HG02943 (cell line): Measurements from ENCODE around the gene CUTA.

ENCODE experiments used
- ATAC-seq: cut with Tn5 transposase; IDR thresholded peaks from one replicate; pipeline ENCODE4 v1.9.1; 2021; ENCODE audit warnings: mild to moderate bottlenecking, low read depth, moderate library complexity; ENCODE audit not compliant: unreplicated experiment

CUTA gene, protein sequence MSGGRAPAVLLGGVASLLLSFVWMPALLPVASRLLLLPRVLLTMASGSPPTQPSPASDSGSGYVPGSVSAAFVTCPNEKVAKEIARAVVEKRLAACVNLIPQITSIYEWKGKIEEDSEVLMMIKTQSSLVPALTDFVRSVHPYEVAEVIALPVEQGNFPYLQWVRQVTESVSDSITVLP

DNA sequence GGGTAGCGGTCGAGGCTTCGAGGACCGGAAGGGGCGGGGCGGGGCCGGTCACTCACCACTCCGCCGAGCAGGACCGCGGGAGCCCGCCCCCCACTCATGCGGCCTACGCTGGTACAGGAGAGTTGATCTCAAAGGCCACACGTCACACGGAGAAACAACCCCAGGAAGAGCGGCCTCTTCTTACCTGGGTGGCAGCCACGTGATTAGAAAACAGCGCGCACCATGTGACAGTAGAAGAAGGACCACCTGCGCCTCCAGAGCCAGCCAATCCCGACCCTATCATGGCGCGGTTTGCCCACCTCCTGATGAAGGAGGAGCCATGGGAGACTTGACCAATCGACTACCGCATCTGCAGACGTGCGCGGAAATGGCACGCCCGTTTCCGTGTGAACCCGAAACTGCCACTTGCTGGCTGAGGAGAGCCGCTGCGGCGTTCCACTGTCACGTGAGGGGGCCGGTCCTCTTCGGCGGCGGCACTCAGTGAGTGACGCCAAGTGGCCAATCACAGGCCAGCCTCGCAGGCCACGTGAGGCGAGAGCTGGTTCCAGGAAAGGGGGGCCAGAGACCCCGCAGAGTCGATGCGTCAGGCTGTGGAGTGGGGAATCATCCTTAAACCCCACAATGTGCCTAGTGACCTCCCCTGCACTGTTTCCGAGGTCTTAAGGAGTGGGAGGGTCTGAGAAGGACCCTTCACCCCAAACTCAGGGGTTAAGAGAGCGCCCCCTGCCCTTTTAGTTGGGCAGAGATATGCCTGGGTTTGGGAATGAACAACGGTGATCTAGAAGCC lies at the start of gene CUTA:
Gene CUTA (minus strand): TSS at position 205 of the 787 bp plus-strand sequence. CDS start 107 bp downstream, at position 98.
- ATAC-seq, result peak; percentile 82

DNA sequence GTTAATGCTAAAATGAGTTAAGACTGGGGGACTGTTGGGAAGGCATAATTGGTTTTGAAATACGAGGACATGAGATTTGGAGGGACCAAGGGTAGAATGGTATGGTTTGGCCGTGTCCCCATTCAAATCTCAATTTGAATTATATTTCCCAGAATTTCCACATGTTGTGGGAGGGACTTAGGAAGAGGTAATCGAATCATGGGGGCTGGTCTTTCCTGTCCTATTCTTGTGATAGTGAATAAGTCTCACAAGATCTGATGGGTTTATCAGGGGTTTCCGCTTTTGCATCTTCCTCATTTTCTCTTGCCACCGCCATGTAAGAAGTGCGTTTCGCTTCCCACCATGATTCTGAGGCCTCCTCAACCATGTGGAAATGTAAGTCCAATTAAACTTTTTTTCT lies 49.2 kb upstream of the CUTA start:
- ATAC-seq, result no peak

DNA sequence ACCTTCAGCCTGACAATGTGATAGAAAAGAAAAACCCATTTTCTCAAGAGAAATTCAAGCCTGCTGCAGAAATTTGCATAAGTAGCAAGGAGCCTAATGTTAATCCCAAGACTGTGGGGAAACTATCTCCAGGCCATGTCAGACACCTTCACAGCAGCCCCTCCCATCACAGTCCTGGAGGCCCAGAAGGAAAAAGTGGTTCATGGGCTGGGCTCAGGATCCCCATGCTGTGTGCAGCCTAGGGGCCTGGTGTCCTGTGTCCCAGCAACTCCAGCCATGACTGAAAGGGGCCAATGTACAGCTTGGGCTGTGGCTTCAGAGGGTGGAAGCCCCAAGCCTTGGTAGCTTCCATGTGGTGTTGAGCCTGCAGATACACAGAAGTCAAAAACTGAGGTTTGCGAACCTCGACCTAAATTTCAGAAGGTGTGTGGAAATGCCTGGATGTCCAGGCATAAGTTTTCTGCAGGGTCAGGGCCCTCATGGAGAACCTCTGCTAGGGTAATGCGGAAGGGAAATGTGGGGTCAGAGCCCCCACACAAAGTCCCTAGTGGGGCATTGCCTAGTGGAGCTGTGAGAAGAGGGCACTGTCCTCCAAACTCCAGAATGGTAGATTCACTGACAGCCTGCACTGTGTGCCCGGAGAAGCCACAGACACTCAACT lies 48.3 kb upstream of the CUTA start:
- no peak for ATAC-seq

DNA sequence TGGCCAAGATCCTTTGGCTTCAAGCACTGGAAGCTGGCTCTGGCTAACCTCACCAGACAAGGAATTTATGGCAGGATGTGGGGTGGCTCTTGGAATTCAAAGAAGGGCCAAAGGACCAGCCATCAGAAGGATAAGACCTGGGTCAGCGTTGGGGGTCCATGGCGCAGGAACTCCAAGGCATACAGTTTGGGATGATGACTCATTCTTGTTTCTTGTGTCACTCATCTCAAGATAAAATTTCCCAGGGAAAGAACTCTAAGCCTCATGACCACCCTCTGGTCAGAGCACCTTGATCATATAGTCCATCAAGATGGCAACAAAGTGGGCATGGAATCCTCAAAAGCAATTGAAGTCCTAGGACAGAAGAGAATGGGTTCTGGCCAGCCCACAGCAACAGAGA lies 41.3 kb upstream of the CUTA start:
- ATAC-seq, result no peak

DNA sequence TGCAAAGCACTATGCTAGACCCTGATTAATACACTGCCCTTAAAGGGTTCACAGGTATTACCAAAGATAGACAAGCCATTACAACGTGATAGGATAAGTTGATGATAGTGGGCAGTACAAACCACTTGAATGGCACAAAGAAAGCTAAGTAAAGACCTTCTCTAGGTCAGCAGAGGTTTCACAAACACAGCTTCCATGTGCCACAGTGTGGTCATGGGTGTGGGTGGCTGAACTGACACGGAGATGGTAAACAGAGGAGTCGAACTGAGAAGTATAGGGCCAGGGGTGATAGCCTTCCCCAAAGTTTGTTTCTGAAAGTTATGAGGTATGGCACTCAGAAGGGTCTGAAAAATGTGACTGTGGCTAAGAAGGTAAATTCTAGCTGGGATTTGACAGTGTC lies 40.8 kb upstream of the CUTA start:
- ATAC-seq, result no peak

DNA sequence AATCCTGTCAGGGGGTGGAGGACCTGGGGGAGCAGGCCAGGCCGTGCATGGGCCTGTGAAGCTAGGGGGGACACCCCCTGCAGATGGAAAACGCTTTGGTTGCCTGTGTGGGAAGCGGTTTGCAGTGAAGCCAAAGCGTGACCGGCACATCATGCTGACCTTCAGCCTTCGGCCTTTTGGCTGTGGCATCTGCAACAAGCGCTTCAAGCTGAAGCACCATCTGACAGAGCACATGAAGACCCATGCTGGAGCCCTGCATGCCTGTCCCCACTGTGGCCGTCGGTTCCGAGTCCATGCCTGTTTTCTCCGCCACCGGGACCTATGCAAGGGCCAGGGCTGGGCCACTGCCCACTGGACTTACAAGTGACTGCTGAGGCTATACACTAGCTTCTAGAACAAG lies 38.2 kb upstream of the CUTA start:
- ATAC-seq, result no peak

DNA sequence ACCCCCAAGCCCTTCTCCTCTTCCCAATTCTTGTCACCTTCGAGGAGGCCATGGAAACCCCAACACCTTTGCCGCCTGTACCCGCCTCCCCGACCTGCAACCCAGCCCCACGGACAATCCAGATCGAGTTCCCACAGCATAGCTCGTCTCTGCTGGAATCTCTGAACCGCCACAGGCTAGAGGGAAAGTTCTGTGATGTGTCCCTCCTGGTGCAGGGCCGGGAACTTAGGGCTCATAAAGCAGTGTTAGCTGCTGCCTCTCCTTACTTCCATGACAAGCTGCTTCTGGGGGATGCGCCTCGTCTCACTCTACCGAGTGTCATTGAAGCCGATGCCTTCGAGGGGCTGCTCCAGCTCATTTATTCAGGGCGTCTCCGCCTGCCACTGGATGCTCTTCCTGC lies 37.1 kb upstream of the CUTA start:
- no peak for ATAC-seq

DNA sequence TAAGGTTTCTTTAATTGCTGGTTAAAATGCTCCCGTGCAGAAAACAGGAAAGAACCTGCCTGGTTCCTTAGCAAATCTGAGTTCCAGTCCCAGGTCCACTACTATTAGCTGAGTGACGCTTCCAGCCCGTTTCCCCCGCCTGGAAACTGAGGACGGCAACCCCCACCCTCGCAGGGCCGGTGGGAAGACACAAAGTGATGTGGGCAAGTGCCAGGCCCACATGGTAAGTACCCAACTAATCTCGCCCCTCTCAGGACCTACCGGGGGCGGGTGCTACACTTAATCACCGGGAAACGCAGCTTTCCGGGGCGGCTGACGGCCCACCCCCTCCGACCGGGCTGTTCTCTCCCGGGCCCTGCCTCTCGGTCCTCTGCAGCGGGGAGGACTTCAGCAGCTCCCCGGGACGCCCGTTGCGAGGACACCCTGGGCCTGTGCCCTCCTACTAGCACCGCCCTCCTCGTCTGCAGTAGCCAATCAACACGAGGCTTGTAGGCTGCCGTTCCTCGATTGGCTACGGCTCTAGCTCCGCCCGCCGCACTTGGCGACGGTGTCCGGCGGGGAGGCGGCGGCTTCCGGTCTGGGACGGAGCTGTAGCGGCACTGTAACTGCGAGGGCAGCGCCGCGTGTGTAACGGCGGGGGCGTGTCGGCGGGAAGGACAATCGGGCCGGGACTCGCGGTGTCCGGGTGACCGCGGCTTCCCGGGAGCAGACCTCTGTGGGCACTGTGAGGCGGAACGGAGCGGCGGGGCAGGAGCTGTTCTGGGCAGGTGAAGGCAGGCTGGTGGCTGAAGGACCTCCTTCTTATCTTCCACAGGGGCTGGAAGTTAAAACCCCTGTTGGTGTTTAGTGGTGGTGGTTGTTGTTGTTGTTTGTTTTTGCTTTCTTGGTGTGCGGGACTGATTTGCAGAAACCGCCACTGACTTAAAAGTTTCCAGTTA lies 36.4 kb upstream of the CUTA start, which contains the start of gene ZBTB9:
Gene ZBTB9 (plus strand): TSS at position 568 of the 938 bp plus-strand sequence. CDS start 525 bp downstream, outside the sequence.
- peak; percentile 91 for ATAC-seq

DNA sequence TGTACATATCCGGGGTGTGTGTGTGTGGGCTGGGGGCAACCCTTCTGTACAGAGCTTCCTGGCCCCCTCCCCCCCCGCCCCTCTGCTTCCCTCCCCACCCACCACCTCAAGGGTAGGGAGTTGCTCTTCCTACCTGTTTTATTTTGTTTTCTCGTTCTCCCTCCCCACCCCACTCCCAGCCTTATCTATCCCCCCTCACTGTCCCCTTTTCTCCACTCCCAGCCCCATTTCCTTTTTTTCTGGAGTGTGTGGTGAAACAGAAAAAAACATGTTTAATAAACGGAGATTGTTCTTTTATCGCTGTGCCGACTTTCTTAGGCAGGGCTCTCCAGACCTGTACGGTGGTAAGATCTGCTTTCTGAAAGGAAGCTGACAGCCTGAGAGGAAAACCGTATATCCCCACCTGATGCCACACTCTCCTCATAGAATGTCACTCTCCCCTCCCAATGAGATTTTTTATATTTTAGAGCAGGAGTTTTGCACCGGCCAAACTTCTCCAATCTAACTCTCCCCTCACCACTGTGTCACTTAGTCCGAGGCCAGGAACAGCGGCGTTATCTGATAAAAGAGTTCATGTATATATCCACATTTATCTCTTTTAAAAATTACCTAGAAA lies 35.6 kb upstream of the CUTA start:
- no peak for ATAC-seq

DNA sequence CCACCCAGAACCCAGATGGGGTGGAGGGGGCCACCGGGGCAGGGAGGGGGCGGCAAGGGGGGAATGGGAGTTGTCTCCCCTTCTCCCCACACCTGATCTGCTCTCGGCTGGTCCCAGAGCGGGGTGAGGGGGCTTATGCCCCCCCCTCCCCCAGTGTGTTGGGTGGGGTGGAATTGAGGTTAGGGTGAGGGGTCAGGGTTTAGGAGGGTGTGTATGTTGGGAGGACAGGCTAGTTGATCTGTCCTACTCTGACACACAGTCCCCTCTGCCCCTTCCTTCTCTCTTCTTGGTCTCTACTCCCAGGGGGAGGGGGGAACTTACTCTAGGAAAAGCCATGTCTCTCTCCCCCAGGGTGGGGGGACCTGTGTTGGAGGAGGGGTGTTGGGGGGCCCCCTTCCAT lies 34.6 kb upstream of the CUTA start:
- no peak for ATAC-seq

DNA sequence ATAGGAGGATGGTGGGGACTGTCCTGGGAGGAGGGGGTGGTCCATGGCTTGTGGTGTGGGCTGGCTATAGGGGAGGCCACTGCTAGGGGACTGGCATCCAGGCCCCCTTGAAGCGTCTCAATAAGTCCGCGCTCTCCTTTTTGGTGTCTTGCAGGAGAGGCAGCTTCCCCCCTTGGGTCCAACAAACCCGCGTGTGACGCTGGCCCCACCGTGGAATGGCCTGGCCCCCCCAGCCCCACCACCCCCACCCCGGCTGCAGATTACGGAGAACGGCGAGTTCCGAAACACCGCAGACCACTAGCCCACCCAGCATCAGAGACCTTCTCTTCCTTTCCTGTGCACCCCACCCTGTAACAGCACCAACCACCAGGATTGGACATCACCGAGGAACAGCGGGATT lies 33.7 kb upstream of the CUTA start:
- ATAC-seq, result no peak

DNA sequence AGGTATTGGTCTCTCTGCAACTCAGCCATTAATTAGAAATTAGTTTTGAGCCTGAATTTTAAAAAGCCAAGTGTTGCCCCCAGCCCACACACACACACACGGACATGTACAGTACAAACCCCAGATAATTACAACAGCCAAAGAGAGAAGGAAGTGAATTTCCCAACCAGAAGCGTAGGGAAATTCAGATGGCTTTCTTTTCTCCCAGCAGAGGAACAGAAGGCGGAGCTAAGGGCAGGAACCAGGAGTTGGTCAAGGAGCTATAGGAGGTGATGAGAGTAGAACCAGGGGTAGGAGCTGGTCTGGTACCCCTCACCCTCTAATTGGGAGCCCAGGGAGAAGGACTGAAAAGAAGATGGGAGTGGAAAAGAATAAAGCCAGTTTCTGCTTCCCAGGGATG lies 32.5 kb upstream of the CUTA start:
- no peak for ATAC-seq

DNA sequence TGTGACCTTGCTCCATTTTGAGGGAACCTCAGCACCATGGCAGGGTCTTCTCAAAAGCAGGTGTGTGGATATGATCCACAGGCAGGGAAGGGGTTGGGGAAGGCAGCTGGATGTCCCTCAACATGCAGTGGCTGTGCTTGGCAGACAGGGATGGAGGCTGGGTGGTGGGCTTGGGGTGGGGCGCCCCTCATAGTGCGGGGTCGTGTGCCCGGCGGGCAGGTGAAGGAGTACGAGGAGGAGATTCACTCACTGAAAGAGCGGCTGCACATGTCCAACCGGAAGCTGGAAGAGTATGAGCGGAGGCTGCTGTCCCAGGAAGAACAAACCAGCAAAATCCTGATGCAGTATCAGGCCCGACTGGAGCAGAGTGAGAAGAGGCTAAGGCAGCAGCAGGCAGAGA lies 28.4 kb upstream of the CUTA start:
- no peak for ATAC-seq

DNA sequence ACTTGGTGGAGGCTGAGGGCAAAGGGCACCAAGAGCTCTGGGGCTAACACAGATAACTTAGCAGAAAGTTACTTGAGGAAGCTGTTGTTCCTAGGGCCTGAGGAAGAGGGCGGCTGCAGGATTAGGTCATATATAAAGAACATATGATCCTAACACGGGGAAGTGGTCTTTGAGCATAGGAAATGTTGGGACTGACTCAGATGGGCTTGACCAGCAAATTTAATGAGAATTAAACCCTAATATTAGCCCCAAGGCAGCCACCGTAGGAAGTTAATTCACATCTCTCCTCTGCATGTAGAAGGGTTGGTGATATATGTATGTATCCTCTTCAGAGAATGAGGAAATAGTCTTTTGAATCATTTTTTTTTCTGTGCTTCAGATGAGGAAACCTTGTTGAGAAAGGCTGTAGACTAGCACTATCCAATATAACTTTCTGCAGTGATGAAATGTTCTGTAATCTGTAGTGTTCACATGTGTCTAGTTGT lies 27.3 kb upstream of the CUTA start:
- no peak for ATAC-seq

DNA sequence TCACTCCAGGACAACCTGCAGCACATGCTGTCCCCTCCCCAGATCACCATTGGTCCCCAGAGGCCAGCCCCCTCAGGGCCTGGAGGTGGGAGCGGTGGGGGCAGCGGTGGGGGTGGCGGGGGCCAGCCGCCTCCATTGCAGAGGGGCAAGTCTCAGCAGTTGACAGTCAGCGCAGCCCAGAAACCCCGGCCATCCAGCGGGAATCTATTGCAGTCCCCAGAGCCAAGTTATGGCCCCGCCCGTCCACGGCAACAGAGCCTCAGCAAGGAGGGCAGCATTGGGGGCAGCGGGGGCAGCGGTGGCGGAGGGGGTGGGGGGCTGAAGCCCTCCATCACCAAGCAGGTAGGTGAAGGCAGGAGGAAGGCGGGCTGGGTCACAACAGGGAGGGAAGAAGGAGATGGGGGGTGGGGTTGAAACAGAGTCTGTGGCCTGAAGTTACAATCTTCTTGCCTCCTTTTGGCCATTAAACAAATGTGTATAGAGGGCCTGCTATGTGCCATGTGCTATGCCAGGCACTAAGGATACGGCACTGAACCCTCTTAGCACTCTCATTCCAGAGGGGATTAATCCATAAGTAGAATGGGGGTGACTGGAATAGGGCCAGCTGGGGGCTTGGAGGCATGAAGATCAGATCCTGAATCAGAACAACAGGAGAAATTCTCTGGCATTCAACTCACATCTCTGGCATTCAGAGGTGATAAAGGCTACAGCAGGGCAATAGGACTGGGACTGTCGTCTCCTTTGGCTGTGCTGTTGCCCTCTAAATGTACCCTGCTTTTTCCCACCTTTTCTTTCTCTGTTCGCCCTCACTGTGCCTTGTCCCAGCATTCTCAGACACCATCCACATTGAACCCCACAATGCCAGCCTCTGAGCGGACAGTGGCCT lies 26.0 kb upstream of the CUTA start:
- ATAC-seq, result no peak

DNA sequence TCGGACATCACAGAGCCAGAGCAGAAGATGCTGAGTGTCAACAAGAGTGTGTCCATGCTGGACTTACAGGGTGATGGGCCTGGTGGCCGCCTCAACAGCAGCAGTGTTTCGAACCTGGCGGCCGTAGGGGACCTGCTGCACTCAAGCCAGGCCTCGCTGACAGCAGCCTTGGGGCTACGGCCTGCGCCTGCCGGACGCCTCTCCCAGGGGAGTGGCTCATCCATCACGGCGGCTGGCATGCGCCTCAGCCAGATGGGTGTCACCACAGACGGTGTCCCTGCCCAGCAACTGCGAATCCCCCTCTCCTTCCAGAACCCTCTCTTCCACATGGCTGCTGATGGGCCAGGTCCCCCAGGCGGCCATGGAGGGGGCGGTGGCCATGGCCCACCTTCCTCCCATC lies 25.1 kb upstream of the CUTA start:
- no peak for ATAC-seq

DNA sequence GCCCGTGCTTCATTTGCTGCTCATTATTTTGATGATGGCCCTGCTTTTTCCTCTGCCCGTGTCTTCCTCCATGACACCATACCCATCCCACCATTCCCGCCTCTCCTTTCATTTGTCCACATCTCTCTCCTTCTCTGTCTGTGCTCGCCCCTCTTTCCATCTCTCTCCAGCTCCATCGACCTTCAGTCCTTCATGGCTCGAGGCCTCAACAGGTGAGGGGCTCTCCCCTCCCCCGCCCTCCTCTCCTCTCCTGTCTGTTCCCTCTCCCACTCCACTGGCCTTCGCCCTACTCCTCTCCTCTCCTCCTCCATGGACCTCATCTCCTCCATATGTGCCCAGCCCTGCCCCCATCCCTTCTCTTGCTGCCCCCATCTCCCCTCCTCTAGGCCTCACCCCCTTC lies 24.4 kb upstream of the CUTA start:
- ATAC-seq, result no peak

DNA sequence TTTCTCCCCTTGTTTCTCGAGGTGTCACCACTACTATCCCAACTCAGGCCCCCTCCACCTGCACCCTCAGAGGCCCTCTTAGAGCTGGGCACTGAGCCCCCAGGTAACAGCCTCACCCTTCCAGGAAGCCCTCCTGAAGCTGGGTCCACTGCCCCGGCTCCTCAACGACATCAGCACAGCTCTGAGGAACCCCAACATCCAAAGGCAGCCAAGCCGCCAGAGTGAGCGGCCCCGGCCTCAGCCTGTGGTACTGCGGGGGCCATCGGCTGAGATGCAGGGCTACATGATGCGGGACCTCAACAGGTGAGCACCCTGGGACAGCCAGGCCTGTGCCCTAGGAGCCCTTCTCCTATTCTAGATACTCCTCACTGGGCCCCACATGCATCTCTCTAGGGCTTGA lies 23.6 kb upstream of the CUTA start:
- ATAC-seq, result no peak

DNA sequence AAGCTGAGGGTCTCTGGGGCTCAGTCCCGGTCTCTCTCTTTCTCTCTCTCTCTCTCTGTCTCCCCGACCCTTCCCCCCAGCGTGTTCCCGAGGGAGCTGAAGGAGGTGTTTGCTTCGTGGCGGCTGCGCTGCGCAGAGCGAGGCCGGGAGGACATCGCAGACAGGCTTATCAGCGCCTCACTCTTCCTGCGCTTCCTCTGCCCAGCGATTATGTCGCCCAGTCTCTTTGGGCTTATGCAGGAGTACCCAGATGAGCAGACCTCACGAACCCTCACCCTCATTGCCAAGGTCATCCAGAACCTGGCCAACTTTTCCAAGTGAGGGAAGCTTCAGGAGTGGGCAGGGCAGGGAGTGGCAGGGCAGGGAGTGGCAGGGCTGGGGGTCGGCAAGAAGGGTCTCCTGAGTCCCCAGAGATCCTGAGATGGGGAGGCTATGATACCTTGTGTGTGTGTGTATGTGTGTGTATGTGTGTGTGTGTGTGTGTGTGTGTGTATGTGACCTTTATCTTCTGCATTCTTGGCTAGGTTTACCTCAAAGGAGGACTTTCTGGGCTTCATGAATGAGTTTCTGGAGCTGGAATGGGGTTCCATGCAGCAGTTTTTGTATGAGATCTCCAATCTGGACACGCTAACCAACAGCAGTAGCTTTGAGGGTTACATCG lies 22.9 kb upstream of the CUTA start:
- ATAC-seq, result no peak
